ENCODE results near the gene TMEM139.

GRCh38 chr7:143258831-143259230 lies 25.9 kb upstream of the TMEM139 start:
- TF ChIP-seq POLR2A (IDR thresholded peaks at IDR 0.05; ENCODE audit: low read depth) (no peak), EP300 (IDR thresholded peaks at IDR 0.05) (no peak)
- TF ChIP-seq, protein P1, sequence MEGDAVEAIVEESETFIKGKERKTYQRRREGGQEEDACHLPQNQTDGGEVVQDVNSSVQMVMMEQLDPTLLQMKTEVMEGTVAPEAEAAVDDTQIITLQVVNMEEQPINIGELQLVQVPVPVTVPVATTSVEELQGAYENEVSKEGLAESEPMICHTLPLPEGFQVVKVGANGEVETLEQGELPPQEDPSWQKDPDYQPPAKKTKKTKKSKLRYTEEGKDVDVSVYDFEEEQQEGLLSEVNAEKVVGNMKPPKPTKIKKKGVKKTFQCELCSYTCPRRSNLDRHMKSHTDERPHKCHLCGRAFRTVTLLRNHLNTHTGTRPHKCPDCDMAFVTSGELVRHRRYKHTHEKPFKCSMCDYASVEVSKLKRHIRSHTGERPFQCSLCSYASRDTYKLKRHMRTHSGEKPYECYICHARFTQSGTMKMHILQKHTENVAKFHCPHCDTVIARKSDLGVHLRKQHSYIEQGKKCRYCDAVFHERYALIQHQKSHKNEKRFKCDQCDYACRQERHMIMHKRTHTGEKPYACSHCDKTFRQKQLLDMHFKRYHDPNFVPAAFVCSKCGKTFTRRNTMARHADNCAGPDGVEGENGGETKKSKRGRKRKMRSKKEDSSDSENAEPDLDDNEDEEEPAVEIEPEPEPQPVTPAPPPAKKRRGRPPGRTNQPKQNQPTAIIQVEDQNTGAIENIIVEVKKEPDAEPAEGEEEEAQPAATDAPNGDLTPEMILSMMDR (IDR thresholded peaks at IDR 0.05), result no peak
